ENCODE results near the gene ATP6V1F.

Gene ATP6V1F

DNA sequence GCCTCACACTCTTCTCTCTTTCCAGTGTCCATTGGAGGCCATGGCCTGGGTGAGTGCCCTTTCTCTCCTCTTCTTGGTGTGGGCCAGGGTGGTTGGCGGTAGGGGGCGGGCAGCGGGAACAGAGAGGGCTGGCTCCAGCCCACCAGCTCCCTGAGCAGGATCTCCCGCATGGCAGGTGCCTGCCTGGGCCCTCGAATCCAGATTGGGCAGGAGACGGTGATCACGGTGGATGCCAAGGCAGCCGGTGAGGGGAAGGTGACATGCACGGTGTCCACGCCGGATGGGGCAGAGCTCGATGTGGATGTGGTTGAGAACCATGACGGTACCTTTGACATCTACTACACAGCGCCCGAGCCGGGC is 13.5 kb upstream of the ATP6V1F start:
- TF ChIP-seq GATA2 (IDR thresholded peaks at IDR 0.05; ENCODE audit: low read depth, low read length) (no peak), GATA3 (IDR thresholded peaks at IDR 0.05; ENCODE audit: low read depth, low read length) (no peak)

DNA sequence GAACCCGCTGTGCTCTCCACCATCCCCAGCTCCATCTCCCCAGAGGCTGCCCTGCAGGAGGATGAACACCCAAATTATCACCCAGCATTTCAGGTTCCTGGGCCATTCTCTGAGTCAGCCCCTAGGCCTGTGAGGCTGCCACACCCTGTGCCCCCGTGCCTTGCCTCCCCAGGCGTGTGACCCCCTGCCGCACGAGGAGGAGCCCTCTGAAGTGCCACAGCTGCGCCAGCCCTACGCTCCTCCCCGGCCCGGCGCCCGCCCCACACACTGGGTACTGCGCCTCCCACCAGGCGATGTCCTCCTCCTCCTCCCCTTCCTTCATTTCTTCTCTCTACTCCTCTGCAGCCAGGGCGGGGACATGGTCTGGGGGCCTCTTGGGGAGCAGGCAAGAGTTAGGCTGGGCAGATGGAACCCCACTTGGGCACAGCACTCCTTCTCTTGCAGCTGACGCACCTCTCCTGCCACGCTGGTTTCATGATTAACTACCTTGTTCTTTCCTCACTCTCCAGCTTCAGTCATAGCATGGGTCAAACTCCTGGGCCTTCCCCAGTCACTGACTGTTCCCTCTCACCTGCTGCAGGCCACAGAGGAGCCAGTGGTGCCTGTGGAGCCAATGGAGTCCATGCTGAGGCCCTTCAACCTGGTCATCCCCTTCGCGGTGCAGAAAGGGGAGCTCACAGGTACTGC is 12.7 kb upstream of the ATP6V1F start:
- TF ChIP-seq GATA3 (IDR thresholded peaks at IDR 0.05; ENCODE audit: low read depth, low read length) (no peak), GATA2 (IDR thresholded peaks at IDR 0.05; ENCODE audit: low read depth, low read length) (no peak)

DNA sequence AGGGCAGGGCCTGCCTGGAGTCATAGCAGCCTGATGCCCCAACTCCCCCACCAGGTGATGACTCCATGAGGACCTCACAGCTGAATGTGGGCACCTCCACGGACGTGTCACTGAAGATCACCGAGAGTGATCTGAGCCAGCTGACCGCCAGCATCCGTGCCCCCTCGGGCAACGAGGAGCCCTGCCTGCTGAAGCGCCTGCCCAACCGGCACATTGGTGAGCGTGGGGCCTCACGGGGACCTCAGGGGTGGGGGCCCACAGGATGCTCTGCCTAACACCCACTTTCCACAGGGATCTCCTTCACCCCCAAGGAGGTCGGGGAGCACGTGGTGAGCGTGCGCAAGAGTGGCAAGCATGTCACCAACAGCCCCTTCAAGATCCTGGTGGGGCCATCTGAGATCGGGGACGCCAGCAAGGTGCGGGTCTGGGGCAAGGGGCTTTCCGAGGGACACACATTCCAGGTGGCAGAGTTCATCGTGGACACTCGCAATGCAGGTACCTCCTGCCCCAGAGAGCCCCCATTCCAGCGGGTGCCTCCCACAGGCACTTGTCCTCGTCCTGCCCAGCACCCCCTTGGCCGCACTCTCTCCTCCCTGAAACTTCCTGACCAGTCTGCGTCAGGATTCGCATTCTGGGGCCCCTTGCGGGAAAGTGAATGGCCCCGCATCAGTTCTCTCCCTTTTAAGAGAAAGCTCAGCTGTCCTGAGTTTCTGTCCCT is 10.0 kb upstream of the ATP6V1F start:
- no peak for TF ChIP-seq GATA2 (IDR thresholded peaks at IDR 0.05; ENCODE audit: low read depth, low read length)
- no peak for TF ChIP-seq GATA3 (IDR thresholded peaks at IDR 0.05; ENCODE audit: low read depth, low read length)

DNA sequence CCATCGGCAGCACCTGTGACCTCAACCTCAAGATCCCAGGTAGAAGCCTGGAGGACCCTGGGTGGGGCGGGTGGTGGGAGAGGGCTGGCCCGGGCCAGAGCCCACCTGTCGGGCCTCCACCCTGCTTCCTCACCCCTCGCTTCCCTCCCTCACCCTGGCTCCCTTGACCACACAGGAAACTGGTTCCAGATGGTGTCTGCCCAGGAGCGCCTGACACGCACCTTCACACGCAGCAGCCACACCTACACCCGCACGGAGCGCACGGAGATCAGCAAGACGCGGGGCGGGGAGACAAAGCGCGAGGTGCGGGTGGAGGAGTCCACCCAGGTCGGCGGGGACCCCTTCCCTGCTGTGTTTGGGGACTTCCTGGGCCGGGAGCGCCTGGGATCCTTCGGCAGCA is 8.9 kb upstream of the ATP6V1F start:
- no peak for TF ChIP-seq GATA2 (IDR thresholded peaks at IDR 0.05; ENCODE audit: low read depth, low read length)
- no peak for TF ChIP-seq GATA3 (IDR thresholded peaks at IDR 0.05; ENCODE audit: low read depth, low read length)

DNA sequence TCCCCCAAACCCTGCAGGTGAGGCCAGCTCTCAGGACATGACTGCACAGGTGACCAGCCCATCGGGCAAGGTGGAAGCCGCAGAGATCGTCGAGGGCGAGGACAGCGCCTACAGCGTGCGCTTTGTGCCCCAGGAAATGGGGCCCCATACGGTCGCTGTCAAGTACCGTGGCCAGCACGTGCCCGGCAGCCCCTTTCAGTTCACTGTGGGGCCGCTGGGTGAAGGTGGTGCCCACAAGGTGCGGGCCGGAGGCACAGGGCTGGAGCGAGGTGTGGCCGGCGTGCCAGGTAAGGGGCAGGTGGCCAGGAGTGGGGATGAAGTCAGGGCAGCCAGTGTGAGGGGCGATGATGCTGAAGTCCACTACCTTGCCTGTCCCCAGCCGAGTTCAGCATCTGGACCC is 8.3 kb upstream of the ATP6V1F start:
- TF ChIP-seq GATA2 (IDR thresholded peaks at IDR 0.05; ENCODE audit: low read depth, low read length) (no peak), GATA3 (IDR thresholded peaks at IDR 0.05; ENCODE audit: low read depth, low read length) (no peak)

DNA sequence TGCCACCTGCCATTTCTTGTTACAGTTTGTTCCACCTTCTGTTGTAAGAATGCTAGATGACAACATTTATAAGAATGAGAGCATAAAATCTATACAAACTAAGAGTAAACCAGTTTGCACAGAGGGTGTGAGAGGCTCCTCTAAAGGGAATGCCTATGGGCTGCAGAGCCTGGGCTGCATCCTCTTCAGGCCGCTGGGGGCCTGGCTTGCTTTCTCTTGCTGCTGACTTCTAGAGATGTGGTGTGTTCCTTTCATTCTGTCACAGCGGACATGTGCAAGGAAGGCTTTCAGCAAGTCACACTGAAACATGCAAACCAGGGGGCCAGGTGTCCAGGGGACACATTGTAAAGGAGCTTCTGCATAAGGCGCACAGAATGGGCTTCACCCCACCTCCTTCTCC is 7.1 kb upstream of the ATP6V1F start:
- TF ChIP-seq GATA3 (IDR thresholded peaks at IDR 0.05; ENCODE audit: low read depth, low read length) (no peak), GATA2 (IDR thresholded peaks at IDR 0.05; ENCODE audit: low read depth, low read length) (no peak)

DNA sequence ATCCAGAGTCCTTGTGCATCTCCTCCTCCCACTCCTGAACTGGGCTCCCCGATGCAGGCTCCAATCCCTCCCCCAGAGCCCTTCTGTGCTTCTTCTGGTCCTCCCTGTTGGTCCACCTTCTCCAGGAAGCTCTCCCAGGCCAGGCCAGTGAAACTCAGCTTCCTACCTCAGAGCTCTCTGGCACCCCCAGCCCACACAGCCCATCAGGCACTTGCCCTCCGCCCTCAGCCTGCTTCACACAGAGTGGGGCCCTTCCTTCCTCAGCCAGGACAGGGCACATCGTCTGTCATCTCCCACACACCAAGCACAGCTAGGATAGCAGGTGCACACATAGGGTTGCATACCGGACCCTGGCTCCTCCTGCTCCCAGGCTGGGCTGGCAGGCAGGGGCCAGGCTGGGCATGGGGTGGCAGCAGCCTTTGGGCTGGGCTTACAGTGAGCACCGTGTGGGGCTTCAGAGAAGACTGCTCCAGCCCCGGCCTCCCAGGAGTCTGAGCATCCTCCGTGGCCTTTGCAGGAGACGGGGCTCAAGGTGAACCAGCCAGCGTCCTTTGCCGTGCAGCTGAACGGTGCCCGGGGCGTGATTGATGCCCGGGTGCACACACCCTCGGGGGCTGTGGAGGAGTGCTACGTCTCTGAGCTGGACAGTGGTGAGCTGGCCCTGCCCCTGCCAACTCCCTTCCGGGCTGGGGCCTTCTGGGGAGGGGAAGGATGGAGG is 6.5 kb upstream of the ATP6V1F start:
- no peak for TF ChIP-seq GATA3 (IDR thresholded peaks at IDR 0.05; ENCODE audit: low read depth, low read length)
- no peak for TF ChIP-seq GATA2 (IDR thresholded peaks at IDR 0.05; ENCODE audit: low read depth, low read length)

DNA sequence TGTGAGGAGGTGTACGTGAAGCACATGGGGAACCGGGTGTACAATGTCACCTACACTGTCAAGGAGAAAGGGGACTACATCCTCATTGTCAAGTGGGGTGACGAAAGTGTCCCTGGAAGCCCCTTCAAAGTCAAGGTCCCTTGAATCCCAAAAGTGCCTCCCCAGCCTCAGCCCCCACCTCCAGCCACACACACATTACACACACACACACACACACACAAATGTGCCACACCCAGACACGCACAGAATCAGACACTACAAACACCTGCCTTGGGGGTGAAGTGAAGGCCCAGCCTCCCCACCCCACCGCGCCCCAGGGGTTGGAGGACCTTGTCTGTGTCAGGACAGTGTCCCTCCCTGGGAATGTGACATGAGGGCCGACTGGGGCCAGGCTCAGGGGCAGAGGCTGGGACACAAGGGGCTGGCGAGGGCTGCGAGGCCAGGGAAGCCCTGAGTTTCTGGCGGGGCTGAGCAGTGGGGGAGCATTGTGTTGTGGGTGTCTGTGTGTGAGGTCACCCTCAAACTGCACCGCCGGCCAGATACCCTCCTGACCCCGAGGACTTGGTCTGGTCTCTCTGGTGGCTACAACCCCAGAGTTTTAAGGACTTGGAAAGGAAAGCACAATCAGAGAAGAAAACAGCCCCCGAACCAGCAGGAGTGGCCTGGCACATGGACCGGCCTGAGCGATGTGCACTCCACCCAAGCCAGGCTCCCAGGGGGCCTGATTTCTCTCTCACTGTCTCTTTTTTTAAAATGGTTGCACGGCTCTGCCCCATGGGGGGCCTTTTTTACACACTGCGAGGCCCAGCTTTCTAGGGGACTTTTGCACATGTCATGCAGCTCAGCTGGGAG is 4.0 kb upstream of the ATP6V1F start:
- TF ChIP-seq GATA3 (IDR thresholded peaks at IDR 0.05; ENCODE audit: low read depth, low read length) (no peak), GATA2 (IDR thresholded peaks at IDR 0.05; ENCODE audit: low read depth, low read length) (no peak)

DNA sequence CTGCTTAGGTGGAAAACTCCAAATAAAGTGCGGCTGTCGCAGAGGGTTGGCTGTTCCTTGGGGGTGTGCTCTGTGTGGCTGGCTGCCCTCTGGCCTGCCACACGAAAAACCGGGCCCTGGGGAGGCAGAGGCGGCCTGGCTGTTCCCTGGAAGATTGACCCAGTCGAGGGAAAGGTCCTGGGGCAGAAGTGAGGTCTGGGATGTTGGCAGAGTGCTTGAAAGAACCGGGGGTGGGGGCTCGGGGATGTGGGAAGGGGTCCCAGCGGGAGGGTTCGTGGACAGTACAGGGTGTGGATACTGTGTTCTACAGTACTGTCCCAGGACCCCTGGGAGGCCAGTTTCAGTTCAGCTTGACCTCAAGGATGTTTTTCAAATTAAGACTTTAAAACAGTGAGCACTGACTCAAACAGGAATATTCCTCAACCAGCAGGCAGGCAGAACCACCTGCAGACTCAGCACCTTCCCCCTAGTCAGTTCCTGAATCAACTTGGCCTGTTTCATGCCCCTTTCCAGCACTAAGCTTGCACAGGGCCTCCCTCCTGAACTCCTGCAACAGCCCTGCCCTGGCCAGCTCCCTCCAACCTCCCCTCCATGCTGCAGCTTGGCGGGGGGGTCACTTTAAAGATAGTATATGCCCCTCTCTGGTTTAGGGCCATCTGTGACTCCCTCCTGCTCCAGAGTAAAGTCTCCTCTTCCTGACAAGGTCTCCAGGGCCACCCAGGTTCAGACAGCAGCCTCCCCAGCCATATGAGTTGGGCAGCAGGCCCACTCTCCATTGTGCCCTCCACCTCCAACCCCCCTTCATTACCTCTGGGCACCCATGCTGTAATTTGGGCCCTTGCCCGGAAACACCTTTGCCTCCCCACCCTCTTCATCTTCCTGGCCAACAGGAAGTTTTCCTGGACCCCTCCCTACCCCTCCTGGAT is 3.2 kb upstream of the ATP6V1F start:
- TF ChIP-seq GATA2 (IDR thresholded peaks at IDR 0.05; ENCODE audit: low read depth, low read length) = no peak
- no peak for TF ChIP-seq GATA3 (IDR thresholded peaks at IDR 0.05; ENCODE audit: low read depth, low read length)

DNA sequence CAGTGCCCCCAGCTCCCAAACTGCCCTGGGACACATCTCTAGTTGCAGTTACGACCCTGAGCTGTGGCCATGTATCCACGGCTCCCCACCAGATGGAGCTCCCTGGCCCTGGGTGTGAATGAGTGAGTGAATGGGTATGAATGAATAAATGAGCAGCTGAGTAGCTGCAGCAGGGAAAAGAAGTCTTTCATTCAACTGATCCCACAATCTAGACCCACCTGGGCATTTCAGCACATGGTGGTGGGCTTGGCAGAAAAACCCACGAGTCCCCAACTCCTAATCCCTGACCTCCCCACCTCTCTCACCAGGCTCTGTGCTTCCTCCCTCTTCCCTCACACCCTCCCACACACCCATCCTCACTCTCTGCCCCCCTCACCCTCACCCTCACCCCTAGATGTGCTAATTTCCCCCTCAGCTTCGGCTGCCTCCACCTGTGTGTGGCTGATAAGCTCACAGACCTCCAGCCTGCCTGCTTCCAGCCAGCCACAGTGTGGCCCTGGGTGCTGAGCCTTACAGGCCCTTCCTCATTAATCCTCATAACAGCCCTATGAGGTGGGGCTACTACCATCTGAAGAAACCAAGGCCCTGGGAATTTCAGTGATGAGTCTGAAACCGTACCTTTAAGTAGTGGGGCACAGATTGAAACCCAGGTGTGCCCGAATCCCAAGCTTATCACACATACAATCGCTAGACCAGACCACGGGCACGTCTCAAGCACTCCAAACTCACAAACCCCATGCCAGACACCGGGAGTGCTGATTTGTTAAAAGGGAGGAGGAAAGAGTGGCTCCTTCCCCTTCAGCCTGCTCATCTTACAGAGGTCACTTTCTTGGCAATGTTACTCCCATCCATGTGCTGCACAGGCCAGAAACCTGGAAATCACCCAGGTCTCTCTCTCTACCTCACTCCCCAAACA is 2.2 kb upstream of the ATP6V1F start:
- TF ChIP-seq GATA2 (IDR thresholded peaks at IDR 0.05; ENCODE audit: low read depth, low read length) = no peak

DNA sequence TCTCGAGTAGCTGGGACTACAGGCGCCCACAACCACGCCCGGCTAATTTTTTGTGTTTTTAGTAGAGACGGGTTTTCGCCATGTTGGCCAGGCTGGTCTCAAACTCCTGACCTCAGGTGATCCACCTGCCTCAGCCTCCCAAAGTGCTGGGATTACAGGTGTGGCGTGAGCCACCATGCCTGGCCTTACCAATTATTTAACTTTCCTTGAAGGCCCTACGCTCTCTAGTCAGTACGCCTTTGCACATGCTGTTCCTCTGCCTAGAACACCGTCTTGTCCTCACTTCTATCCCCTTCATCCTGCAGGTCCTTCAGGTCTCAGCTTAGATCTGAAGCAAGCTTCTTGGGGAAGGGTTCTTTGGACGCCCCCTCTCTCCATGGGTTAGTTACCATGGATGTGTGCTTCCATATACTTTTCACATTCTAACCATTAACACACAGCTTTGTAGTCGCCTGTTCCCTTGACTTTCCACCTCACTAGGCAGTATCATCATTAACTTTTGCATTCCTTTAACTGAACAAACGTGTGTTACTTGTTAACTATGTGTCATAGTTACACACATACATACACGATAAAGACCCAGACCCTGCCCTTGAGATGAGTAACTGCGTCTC is 592 bp upstream of the ATP6V1F start:
- TF ChIP-seq GATA3 (IDR thresholded peaks at IDR 0.05; ENCODE audit: low read depth, low read length) (no peak), GATA2 (IDR thresholded peaks at IDR 0.05; ENCODE audit: low read depth, low read length) (no peak)

All from SH-SY5Y (cell line).